Islet of Langerhans (tissue), 1 donor: Measurements from ENCODE around the gene COMMD4.

Source experiments
- FAIRE-seq: peaks from one replicate; lab custom pipeline; 2011; peaks lifted over from hg19 to GRCh38; lab: Jason Lieb, UNC

The COMMD4 gene

GRCh38 chr15:75383986-75384385 is 48.1 kb downstream of the COMMD4 start:
- peak; percentile 90 for FAIRE-seq
